ENCODE results near the gene SNAP29.
"Not testable (repeated sequence)": the region's sequence is repeated elsewhere in the genome, so short reads cannot be mapped to it uniquely, and the experiment has no call there.

The SNAP29 gene

DNA sequence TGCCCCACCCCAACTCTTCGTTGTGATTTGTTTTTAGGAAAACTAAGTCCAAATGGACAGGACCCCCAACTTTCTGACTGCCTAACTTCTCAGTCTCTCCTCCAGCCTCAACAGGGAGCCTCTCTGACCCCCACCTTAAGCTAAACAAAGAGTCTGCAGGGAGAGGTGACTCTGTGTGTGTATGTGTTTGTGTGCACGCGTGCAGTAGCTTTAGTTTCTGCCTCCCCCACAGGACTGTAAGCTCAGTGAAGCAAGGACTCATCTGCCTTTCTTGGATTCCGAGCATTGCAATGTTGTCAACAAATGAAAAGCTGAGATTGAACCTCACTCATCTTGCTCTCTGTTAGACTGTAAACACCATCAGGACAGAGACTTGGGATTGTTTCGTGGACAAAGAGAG, 7.9 kb downstream of the SNAP29 start:
- DNase-seq (ENCODE audit: low read depth in 2 of 2), result no peak

- DNase-seq (ENCODE audit: low read depth in 2 of 2), result no peak
These were observed 8.6 kb downstream of the SNAP29 start for GRCh38 chr22:20867179-20868024.

GRCh38 chr22:20868025-20868962, 9.5 kb downstream of the SNAP29 start:
- no peak for DNase-seq (ENCODE audit: low read depth in 2 of 2)

DNA sequence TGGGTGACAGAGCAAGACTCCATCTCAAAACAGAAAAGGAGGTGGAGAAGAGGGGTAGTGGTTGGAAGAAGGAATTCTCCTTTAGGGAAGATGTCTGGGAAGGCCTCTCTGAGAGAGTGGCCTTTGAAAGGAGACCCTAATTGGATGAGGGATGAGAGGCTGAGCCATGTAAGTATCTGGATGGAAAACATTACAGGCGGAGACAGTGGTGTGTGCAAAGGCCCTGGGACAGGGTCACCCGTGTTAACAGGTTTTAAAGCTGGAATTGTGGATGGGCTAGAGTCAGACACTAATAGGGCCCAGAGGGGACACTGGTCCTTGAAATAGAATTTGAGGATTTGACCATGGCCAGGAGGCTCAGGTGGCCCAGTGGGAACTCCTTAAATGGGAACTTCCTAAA, 10.4 kb downstream of the SNAP29 start:
- DNase-seq (ENCODE audit: low read depth in 2 of 2), result no peak

DNA sequence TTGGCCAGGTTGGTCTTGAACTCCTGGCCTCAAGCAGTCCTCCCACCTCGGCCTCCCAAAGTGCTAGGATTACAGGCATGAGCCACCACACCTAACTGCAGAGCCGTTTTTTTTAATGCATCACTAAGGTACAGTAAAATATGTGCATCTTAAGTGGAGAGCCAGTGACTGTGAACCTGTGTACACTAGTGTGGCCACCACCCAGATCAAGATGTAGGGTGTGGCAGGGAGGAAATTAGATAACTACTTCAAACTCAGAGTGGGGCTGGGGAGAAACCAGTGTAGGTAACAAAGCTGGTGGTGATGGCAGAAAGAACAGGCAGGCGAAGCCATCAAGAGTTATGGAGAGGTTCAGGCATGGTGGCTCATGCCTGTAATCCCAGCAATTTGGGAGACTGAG, 14.4 kb downstream of the SNAP29 start:
- DNase-seq (ENCODE audit: low read depth in 2 of 2), result no peak

- DNase-seq (ENCODE audit: low read depth in 2 of 2), result no peak
These were observed 16.5 kb downstream of the SNAP29 start for GRCh38 chr22:20875296-20875695.

DNA sequence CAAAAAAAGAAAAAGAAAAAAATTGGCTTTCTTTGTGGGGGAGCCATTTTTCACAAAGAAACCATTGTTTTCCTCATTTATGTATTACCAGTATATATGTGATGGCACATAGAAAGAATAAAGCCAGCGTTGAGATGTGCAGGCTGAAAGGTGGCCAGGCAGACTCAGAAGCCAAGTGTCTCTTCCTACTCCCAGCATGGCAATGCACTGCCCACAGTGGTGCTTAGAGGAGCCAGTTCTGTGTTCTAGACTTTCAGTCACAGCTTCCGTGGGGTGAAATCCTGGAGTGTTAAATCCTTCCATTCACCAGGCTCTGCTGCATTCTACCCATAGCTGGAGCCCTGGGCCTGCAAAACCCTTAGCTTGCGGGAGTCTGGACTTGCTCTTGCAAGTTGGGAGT, 18.9 kb downstream of the SNAP29 start:
- DNase-seq (ENCODE audit: low read depth in 2 of 2), result no peak

GRCh38 chr22:20881231-20881630, 22.4 kb downstream of the SNAP29 start:
- no peak for DNase-seq (ENCODE audit: low read depth in 2 of 2)

DNA sequence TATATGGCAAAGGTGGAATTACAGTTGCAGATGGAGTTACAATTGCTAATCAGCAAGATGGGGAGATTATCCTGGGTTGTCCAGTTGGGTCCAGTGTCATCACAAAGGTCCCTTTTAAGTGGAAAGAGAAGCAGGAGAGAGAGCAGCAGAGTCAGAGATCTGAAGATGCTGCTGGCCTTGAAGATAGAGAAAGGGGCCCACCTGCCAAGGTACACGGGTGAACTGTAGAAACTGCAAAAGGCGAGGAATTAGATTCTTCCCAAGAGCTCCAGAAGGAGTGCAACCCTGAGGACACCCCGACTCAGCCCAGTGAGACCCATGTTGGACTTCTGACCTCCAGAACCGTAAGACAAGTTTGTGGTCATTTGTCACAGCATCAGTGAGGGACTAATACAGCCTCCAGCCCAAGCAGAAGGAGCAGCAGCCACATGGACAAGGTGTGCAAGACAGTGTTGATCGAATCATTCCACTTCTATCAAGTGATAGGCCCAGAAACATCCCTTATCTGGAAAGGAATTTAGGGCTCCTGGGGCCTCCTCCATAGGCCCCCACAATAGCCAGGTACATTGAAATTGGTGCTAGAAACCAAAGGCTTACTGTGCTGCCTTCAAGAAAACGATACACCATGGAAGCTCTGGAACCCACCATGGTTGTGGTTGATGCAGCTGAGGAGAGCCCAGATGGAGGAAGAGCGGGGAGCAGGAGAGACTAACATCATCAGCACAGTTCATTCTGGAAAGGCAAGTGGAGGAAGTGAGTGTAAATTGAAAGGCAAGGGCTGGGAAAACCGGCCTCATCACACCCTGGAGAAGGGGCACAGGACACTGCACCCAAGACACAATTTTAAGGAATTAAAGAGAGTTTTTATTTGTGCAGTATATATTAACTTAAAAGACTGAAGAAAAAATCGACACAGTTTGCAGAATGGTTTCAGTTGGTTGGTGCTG, 23.3 kb downstream of the SNAP29 start:
- DNase-seq (ENCODE audit: low read depth in 2 of 2), result no peak

DNA sequence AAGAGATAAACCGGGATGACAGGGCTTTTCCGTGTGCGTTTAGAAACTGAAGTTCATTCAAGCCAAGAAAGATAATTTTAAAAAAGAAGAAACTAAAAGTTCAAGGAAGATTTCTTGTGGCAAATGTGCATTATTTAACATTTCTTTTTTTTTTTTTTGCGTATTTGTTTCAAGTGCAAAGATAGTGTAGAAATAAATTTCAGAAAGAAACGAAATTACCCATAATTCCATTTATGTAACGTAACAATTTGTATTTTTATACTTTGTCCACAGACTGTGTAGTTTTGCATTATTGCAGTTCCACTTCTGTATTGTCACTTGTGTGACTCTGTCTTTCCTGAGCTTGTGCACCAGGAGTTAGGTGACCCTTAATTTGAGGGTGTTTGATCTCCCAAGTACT, 24.0 kb downstream of the SNAP29 start:
- DNase-seq (ENCODE audit: low read depth in 2 of 2), result no peak

GRCh38 chr22:20884454-20884853, 25.6 kb downstream of the SNAP29 start:
- DNase-seq (ENCODE audit: low read depth in 2 of 2), result no peak

DNA sequence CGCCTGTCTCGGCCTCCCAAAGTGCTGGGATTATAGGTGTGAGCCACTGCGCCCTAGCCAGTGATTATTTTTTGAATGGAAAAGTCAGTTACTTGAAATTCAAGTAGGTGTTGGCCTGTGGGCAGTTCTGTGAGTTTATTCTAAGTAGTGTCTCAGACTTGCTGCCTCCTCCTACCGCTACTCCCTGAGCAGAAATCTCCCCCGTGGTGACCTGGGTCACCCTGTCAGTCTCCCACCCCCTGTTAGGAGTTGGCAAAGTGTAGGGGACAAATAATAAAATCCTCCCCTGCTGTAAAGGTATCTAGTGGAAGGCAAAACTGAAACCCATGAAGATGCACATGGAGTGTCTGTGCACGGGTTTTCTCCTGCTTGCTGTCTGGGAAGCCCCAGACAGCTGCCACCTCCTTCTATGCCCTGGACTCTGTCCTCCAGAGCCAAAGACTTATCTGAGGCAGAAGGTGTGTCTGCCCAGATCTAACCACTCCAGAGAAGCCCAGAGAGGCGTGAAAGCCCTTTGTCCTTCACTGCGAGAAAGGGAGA, 26.3 kb downstream of the SNAP29 start:
- no peak for DNase-seq (ENCODE audit: low read depth in 2 of 2)

DNA sequence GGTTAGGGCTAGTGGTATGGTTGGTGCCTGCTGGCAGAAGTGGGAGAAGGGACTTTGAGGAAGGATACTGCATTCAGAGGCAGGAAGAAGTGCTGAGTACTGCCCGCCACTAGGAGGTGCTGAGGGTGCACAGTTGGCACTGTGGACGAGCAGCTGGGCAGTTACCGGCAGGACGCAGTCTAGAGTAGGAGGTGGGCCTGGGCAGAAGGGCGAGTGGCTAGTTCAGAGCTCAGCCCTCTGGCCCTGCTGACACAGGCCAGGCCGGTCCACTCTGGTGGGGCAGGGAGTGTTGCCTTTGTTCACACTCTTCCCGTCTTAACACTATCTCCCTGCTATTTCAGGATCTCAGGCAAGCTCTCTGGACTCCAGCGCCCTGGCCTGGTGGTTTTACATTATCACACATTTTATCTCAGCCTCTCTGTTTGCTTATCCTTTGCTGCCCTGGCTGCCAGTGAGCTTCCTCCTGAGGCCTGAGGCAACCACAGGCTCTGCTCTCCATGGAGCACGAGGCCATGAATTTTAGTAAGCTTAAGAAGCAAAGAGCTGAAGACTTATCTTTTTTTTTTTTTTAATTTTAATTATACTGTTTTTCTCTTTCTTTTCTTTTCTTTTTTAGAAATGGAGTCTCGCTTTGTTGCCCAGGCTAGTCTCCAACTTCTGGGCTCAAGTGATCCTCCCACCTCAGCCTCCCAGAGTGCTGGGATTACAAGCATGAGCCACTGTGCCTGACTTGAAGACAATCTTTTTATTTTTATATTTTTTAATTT, 26.9 kb downstream of the SNAP29 start:
- DNase-seq (ENCODE audit: low read depth in 2 of 2), result peak; percentile 6 to 9

GRCh38 chr22:20887375-20887774, 28.6 kb downstream of the SNAP29 start:
- DNase-seq (ENCODE audit: low read depth in 2 of 2), result no peak

DNA sequence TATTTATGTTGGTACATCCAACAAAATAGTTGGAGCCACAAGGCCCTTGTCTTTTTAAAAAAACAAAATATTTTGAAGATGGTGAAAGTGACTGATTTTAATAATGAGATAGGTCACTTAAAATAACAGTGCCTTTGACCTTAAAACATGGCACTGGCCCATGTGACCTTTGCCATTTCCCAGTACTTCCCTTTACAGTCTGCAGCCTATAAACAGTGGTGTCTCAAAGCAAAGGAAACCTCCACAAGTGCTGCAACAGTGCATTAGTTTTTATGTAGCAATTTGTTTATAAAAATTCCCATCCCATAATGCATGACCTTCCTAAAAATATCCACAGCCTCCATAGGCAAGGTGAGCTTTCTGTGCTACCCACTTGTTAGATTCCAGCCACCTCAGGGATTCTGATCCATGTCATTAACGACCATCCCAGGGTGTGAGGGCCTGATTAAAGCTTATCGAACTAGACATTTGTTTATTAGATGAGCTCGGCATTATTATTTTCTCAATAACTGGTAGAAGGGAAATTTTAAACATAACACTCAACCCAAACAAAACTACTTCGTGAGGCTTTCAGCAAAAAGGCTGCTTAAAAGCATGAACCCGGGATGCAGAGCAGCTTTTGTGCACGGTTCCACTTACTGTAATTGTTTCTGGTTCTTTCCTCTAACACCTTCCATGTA, 30.4 kb downstream of the SNAP29 start:
- DNase-seq (ENCODE audit: low read depth in 2 of 2), result no peak

GRCh38 chr22:20889904-20890540, 31.2 kb downstream of the SNAP29 start:
- no peak for DNase-seq (ENCODE audit: low read depth in 2 of 2)

- DNase-seq (ENCODE audit: low read depth in 2 of 2), result no peak
These were observed 32.2 kb downstream of the SNAP29 start for GRCh38 chr22:20890975-20891374.

GRCh38 chr22:20897737-20898136, 38.9 kb downstream of the SNAP29 start:
- not testable (repeated sequence) for DNase-seq (ENCODE audit: low read depth in 2 of 2)

GRCh38 chr22:20899827-20900423, 41.1 kb downstream of the SNAP29 start:
- no peak for DNase-seq (ENCODE audit: low read depth in 2 of 2)

Measured in stimulated activated CD4-positive, alpha-beta T cell treated with anti-CD3 and anti-CD28 coated beads, Interleukin-15, amount 100 ng/mL, for 48 hours (primary cell).